WTC11 (cell line): ENCODE data around the gene CPE. TPM values are rescaled to one million over a fixed set of nuclear protein-coding genes. Genes with fewer than 3 reads are reported as not detected.

Experiments used
- ATAC-seq: fragments of 200-7000 bp; cut with Tn5 transposase; 2 replicates; pipeline ENCODE4 v1.10.0; 2021; ENCODE audit warnings: mild to moderate bottlenecking, moderate library complexity
- CTCF ChIA-PET: fragments of 300-600 bp; sonication (Branson Sonifier 250); formaldehyde crosslinking; loops from one replicate; lab custom pipeline; 2021; ENCODE audit warnings: antibody characterized with exemption; lab: Charles Lee
- POLR2A ChIA-PET: fragments of 350-600 bp; sonication (Branson Sonifier 250); formaldehyde crosslinking; loops from one replicate; lab custom pipeline; 2021; ENCODE audit warnings: antibody characterized with exemption; lab: Charles Lee
- DNase-seq: peaks from one replicate; pipeline ENCODE4 v3.0.0; 2021; ENCODE audit warnings: low spot score
- H3K27ac Mint-ChIP-seq: 2 replicates; pipeline ENCODE4 v1.8.0; 2021; ENCODE audit warnings: mixed read lengths
- H3K27me3 Mint-ChIP-seq: 2 replicates; pipeline ENCODE4 v1.8.0; 2021; ENCODE audit warnings: low read depth, mild to moderate bottlenecking, moderate library complexity, mixed read lengths
- H3K36me3 Mint-ChIP-seq: 2 replicates; pipeline ENCODE4 v1.8.0; 2021; ENCODE audit warnings: mixed read lengths
- H3K4me1 Mint-ChIP-seq: 2 replicates; pipeline ENCODE4 v1.8.0; 2022; ENCODE audit warnings: mixed read lengths
- H3K4me3 Mint-ChIP-seq: 2 replicates; pipeline ENCODE4 v1.8.0; 2021; ENCODE audit warnings: mild to moderate bottlenecking, moderate library complexity, mixed read lengths
- H3K9me3 Mint-ChIP-seq: 2 replicates; pipeline ENCODE4 v1.8.0; 2021; ENCODE audit warnings: mixed read lengths
- CBFB ChIP-seq: sonication (generic); formaldehyde crosslinking; IDR thresholded peaks from 2 replicates; pipeline ENCODE4 v1.8.1; 2022; ENCODE audit warnings: mild to moderate bottlenecking, low read depth, missing genetic modification reagents
- ELF4 ChIP-seq: sonication (generic); formaldehyde crosslinking; IDR thresholded peaks from 2 replicates; pipeline ENCODE4 v1.8.1; 2022; ENCODE audit warnings: low read depth, mild to moderate bottlenecking, moderate library complexity, missing genetic modification reagents
- FOXK1 ChIP-seq: sonication (generic); formaldehyde crosslinking; IDR thresholded peaks from 2 replicates; pipeline ENCODE4 v1.8.0; 2022; ENCODE audit warnings: mild to moderate bottlenecking, moderate library complexity, missing genetic modification reagents
- GABPB1 ChIP-seq: sonication (generic); formaldehyde crosslinking; IDR thresholded peaks from 2 replicates; pipeline ENCODE4 v1.8.1; 2023; ENCODE audit warnings: mild to moderate bottlenecking, missing genetic modification reagents
- GRHL2 ChIP-seq: fragments of 250-450 bp; sonication (Bioruptor Pico); IDR thresholded peaks from 2 replicates; pipeline ENCODE4 v1.8.0; 2022; ENCODE audit warnings: mild to moderate bottlenecking, moderate library complexity; ENCODE audit not compliant: insufficient replicate concordance, severe bottlenecking
- NR2C2 ChIP-seq: sonication (generic); formaldehyde crosslinking; IDR thresholded peaks from 2 replicates; pipeline ENCODE4 v1.8.0; 2022; ENCODE audit warnings: mild to moderate bottlenecking, missing genetic modification reagents
- RELA ChIP-seq: sonication (generic); formaldehyde crosslinking; IDR thresholded peaks from 2 replicates; pipeline ENCODE4 v1.8.1; 2022; ENCODE audit warnings: missing genetic modification reagents, mild to moderate bottlenecking, borderline replicate concordance
- SOX15 ChIP-seq: fragments of 250-450 bp; sonication (Bioruptor Pico); IDR thresholded peaks from 2 replicates; pipeline ENCODE4 v1.9.0; 2021; ENCODE audit warnings: mild to moderate bottlenecking
- TCF7 ChIP-seq: sonication (generic); formaldehyde crosslinking; IDR thresholded peaks from 2 replicates; pipeline ENCODE4 v1.8.0; 2022; ENCODE audit warnings: mild to moderate bottlenecking, low read depth, missing genetic modification reagents, moderate library complexity
- ZNF138 ChIP-seq: sonication (generic); formaldehyde crosslinking; conservative IDR thresholded peaks from 2 replicates; pipeline ENCODE4 v1.8.1; 2022; ENCODE audit warnings: mild to moderate bottlenecking, moderate library complexity, missing genetic modification reagents
- total RNA-seq: library from RNA; stranded (reverse); gene quantifications from 3 replicates; pipeline ENCODE4 v1.2.3, GENCODE V29; 2021
- TF ChIP-seq, protein P1 (sequence below): fragments of 200-600 bp; IDR thresholded peaks from 2 replicates; pipeline ENCODE4 v1.8.0; 2022; ENCODE audit warnings: antibody characterized with exemption
- TF ChIP-seq, protein P2 (sequence below): sonication (generic); formaldehyde crosslinking; IDR thresholded peaks from 2 replicates; pipeline ENCODE4 v1.8.1; 2023; ENCODE audit warnings: mild to moderate bottlenecking, missing genetic modification reagents, moderate library complexity
- TF ChIP-seq, protein P3 (sequence below): sonication (generic); formaldehyde crosslinking; IDR thresholded peaks from 2 replicates; pipeline ENCODE4 v1.8.1; 2022; ENCODE audit warnings: low read depth, missing genetic modification reagents, borderline replicate concordance
- TF ChIP-seq, protein P4 (sequence below): sonication (generic); formaldehyde crosslinking; IDR thresholded peaks from 2 replicates; pipeline ENCODE4 v1.8.1; 2023; ENCODE audit warnings: mild to moderate bottlenecking, missing genetic modification reagents
- TF ChIP-seq, protein P5 (sequence below): fragments of 250-450 bp; sonication (Bioruptor Pico); IDR thresholded peaks from 2 replicates; pipeline ENCODE4 v1.9.0; 2021; ENCODE audit warnings: mild to moderate bottlenecking
- TF ChIP-seq, protein P6 (sequence below): sonication (generic); formaldehyde crosslinking; IDR thresholded peaks from 2 replicates; pipeline ENCODE4 v1.8.0; 2022; ENCODE audit warnings: mild to moderate bottlenecking, missing genetic modification reagents

CPE gene
- total RNA-seq, 1 experiment from 2014 or later = 9.2 TPM

DNA sequence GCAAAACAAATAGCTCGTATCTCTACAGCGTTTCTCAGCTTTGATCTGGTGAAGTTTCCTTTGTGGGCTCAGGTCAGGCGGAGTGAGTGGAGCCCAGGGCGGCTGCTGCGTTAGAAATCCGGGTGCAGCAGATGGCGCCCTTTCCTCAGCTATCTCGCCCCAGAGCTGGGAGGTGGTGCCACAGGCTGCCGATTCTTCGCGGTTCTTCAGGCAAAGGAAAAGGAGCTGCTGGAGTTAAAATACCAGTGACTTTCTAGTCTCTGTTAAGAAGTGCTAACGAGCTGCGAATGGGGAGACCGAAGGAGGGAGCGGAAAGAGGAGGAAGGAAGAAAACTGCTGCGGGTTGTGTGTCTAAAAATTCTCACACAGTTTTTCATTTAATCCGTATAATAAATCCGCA lies 114.6 kb downstream of the CPE start:
- Mint-ChIP-seq H3K27ac (no peak overlapping the region), H3K4me1 (peaks cover 24% of the 10 kb centered on the region), H3K9me3 (no peaks in the 10 kb centered on the region), H3K27me3 (peaks cover 3% of the 10 kb centered on the region; the same call in 1 of the 2 replicates), H3K4me3 (peak overlapping the region; percentile 55), H3K36me3 (no peaks in the 10 kb centered on the region)
- CTCF ChIA-PET = interaction anchor here (0.6 to 2.9 kb wide), 75 partner anchors 8 to 1128 kb away, joined by 3 to 46 read pairs (median 4); partner anchors contain the start of genes MSMO1 and TMEM192
- no peak for TF ChIP-seq TCF7 (CRISPR knock-in tag)
- TF ChIP-seq, protein P1, sequence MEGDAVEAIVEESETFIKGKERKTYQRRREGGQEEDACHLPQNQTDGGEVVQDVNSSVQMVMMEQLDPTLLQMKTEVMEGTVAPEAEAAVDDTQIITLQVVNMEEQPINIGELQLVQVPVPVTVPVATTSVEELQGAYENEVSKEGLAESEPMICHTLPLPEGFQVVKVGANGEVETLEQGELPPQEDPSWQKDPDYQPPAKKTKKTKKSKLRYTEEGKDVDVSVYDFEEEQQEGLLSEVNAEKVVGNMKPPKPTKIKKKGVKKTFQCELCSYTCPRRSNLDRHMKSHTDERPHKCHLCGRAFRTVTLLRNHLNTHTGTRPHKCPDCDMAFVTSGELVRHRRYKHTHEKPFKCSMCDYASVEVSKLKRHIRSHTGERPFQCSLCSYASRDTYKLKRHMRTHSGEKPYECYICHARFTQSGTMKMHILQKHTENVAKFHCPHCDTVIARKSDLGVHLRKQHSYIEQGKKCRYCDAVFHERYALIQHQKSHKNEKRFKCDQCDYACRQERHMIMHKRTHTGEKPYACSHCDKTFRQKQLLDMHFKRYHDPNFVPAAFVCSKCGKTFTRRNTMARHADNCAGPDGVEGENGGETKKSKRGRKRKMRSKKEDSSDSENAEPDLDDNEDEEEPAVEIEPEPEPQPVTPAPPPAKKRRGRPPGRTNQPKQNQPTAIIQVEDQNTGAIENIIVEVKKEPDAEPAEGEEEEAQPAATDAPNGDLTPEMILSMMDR = peak; percentile 53; the same call in 1 of the 2 replicates
- ATAC-seq (peak; percentile 98), DNase-seq (peak; percentile 88)
- POLR2A ChIA-PET = no interaction called here

DNA sequence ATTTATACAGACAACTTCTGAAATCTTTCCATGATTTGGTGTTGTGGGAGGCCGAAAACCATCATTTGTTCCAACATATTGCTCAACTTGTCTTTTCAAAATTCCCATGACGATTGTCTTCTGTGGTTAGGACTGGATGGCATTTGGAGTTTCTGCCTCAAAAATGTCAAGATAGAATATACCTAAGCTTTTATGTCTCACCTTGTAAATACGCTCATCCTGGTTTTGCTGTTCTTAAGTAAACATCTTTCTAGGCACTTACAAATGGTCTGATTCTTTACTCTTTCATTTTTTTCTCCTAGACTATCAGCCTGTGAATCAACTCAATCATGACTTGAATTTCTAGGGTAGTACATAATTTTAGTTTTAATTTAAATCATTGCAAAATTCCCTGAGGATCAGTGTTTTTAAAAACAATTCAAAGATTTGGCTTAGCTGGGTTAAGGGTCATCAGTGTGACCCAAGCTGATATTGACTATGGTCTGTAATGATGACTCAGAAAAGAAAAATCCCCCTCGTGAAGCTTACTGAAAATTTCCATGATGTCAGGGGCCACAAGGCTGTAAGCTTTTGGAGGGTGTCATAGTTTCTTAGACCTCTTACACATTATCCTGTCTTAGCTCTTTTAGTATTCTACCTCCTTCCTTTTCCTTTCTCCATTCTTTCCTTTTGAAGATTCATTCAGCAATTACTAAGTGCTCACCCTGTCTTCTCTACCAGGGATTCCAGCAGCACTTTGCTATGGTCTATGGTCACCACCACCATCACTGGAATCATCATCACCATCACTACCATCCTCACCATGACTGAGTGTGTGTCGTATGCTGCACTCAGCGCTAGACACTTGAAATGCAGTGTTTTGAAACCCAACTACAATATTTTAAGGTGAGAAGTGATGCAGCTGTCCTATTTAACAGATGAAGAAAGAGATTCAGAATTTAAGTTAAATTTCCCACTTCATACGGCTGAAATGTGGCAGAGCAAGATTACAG lies 124.4 kb downstream of the CPE start:
- no peak for DNase-seq
- Mint-ChIP-seq H3K9me3 (peaks cover 10% of the 10 kb centered on the region), H3K4me1 (no peaks in the 10 kb centered on the region), H3K4me3 (no peak overlapping the region), H3K27ac (no peak overlapping the region), H3K36me3 (peaks cover 2% of the 10 kb centered on the region; the same call in 1 of the 2 replicates), H3K27me3 (no peaks in the 10 kb centered on the region; the same call in 1 of the 2 replicates)
- CTCF ChIA-PET = interaction anchor here (1.9 kb wide), 1 partner anchor 9 kb away, joined by 9 read pairs; no protein-coding TSS in a partner anchor
- no peak for TF ChIP-seq NR2C2 (CRISPR knock-in tag)
- TF ChIP-seq GABPB1 (CRISPR knock-in tag) = no peak
- TF ChIP-seq, protein P2, sequence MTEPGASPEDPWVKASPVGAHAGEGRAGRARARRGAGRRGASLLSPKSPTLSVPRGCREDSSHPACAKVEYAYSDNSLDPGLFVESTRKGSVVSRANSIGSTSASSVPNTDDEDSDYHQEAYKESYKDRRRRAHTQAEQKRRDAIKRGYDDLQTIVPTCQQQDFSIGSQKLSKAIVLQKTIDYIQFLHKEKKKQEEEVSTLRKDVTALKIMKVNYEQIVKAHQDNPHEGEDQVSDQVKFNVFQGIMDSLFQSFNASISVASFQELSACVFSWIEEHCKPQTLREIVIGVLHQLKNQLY = no peak
- TF ChIP-seq, protein P3, sequence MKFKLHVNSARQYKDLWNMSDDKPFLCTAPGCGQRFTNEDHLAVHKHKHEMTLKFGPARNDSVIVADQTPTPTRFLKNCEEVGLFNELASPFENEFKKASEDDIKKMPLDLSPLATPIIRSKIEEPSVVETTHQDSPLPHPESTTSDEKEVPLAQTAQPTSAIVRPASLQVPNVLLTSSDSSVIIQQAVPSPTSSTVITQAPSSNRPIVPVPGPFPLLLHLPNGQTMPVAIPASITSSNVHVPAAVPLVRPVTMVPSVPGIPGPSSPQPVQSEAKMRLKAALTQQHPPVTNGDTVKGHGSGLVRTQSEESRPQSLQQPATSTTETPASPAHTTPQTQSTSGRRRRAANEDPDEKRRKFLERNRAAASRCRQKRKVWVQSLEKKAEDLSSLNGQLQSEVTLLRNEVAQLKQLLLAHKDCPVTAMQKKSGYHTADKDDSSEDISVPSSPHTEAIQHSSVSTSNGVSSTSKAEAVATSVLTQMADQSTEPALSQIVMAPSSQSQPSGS (CRISPR knock-in tag) = no peak
- TF ChIP-seq, protein P1 = no peak
- TF ChIP-seq, protein P4, sequence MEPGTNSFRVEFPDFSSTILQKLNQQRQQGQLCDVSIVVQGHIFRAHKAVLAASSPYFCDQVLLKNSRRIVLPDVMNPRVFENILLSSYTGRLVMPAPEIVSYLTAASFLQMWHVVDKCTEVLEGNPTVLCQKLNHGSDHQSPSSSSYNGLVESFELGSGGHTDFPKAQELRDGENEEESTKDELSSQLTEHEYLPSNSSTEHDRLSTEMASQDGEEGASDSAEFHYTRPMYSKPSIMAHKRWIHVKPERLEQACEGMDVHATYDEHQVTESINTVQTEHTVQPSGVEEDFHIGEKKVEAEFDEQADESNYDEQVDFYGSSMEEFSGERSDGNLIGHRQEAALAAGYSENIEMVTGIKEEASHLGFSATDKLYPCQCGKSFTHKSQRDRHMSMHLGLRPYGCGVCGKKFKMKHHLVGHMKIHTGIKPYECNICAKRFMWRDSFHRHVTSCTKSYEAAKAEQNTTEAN (CRISPR knock-in tag) = no peak
- no peak for TF ChIP-seq SOX15 (CRISPR knock-in tag)
- TF ChIP-seq, protein P5, sequence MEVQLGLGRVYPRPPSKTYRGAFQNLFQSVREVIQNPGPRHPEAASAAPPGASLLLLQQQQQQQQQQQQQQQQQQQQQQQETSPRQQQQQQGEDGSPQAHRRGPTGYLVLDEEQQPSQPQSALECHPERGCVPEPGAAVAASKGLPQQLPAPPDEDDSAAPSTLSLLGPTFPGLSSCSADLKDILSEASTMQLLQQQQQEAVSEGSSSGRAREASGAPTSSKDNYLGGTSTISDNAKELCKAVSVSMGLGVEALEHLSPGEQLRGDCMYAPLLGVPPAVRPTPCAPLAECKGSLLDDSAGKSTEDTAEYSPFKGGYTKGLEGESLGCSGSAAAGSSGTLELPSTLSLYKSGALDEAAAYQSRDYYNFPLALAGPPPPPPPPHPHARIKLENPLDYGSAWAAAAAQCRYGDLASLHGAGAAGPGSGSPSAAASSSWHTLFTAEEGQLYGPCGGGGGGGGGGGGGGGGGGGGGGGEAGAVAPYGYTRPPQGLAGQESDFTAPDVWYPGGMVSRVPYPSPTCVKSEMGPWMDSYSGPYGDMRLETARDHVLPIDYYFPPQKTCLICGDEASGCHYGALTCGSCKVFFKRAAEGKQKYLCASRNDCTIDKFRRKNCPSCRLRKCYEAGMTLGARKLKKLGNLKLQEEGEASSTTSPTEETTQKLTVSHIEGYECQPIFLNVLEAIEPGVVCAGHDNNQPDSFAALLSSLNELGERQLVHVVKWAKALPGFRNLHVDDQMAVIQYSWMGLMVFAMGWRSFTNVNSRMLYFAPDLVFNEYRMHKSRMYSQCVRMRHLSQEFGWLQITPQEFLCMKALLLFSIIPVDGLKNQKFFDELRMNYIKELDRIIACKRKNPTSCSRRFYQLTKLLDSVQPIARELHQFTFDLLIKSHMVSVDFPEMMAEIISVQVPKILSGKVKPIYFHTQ (CRISPR knock-in tag) = no peak
- TF ChIP-seq GRHL2 = no peak
- no peak for TF ChIP-seq FOXK1 (CRISPR knock-in tag)
- no peak for TF ChIP-seq ZNF138 (CRISPR knock-in tag)
- no peak for TF ChIP-seq TCF7 (CRISPR knock-in tag)
- no peak for TF ChIP-seq CBFB (CRISPR knock-in tag)
- TF ChIP-seq RELA (CRISPR knock-in tag) = no peak
- TF ChIP-seq, protein P6, sequence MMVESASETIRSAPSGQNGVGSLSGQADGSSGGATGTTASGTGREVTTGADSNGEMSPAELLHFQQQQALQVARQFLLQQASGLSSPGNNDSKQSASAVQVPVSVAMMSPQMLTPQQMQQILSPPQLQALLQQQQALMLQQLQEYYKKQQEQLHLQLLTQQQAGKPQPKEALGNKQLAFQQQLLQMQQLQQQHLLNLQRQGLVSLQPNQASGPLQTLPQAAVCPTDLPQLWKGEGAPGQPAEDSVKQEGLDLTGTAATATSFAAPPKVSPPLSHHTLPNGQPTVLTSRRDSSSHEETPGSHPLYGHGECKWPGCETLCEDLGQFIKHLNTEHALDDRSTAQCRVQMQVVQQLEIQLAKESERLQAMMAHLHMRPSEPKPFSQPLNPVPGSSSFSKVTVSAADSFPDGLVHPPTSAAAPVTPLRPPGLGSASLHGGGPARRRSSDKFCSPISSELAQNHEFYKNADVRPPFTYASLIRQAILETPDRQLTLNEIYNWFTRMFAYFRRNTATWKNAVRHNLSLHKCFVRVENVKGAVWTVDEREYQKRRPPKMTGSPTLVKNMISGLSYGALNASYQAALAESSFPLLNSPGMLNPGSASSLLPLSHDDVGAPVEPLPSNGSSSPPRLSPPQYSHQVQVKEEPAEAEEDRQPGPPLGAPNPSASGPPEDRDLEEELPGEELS (CRISPR knock-in tag) = no peak
- no peak for TF ChIP-seq ELF4
- POLR2A ChIA-PET = no interaction called here
- ATAC-seq = no peak
